GM18867 (cell line): ENCODE measurements around the gene IFT52.
"Not testable (repeated sequence)": the region's sequence is repeated elsewhere in the genome, so short reads cannot be mapped to it uniquely, and the experiment has no call there.

Experiments used
- ATAC-seq: cut with Tn5 transposase; IDR thresholded peaks from one replicate; pipeline ENCODE4 v1.9.1; 2021; ENCODE audit warnings: mild to moderate bottlenecking, moderate library complexity; ENCODE audit not compliant: unreplicated experiment

Gene IFT52

DNA sequence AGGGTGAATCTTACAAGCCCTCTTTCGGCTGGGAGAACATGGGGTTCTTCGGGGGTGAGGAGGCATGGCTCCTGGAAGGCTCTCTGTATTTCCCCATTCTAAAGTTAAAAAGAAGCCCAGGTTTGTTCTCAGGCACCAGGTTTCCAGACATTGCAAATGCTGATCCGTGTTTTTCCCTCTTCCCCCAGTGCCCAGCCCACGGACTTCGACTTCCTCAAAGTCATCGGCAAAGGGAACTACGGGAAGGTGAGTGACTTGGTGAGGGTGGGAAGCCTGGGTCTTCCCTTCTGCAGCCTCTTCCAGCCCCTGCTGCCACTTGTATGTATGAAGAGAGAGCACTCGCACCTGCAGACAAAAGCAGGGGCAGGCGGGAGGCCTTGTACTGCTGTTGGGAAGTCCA, 23.3 kb upstream of the IFT52 start:
- no peak for ATAC-seq

DNA sequence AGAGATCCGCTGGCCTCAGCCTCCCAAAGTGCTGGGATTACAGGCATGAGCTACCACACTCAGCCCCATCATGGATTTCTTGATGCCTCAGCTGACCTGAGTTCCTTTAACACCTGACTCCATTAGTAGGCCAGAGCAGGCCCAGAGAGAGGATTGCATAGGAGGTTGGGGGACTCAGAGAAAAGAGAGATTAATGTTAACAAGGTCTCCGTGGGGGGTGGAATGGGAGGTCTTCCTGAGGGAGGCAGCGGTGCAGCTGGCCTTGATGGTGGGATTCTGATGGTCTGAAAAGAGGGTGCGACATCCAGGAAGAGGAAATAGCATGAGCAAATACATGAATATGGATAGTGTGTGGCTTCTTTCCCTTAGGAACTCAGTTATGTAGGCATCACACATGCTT, 22.0 kb upstream of the IFT52 start:
- no peak for ATAC-seq

DNA sequence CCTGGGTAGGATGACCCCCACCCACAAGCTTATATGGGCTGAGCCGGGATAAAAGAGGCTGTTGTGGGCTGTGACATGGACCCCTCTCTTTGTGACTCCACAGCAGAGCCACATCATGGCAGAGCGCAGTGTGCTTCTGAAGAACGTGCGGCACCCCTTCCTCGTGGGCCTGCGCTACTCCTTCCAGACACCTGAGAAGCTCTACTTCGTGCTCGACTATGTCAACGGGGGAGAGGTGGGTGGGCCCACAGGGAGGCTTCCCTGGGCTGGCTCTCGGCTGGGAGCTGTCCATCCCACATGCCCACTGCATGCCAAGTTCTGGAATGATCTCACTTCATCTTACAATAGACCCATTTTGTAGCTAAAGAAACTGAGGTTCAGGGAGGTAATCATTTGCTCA, 21.5 kb upstream of the IFT52 start:
- no peak for ATAC-seq

DNA sequence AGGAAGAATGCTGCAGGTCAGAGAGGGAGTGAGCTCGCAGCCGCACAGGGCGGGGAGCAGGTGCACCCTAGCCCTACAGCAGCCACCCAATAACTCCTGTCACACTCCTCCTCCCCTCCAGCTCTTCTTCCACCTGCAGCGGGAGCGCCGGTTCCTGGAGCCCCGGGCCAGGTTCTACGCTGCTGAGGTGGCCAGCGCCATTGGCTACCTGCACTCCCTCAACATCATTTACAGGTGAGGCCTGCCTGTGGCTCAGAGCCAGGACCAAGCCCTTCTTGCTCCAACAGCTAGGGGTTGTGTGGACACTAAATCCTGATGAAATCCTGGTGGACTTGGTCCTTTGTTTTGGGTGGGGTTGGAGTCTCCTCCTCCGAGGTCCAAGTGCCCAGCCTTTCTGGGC, 20.2 kb upstream of the IFT52 start:
- no peak for ATAC-seq

DNA sequence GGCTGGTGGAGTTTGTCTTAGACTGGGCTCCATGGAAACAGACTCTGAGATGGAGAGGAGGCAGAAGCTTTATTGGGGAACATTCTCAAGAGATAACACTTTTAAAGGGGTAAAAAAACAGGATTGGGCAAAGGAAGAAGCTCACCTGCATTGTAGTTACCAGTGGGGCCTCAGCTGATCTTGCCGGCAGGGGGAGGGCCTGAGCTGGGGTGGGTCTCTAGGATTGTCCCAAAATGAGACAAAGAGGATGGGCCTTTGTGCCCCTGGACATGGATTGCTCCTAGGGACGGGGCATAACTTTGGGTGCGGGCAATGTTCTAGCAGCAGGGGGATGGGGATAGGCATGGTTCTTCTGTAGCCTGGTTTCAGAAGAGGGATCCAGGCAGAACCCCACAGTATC, 19.4 kb upstream of the IFT52 start:
- no peak for ATAC-seq

DNA sequence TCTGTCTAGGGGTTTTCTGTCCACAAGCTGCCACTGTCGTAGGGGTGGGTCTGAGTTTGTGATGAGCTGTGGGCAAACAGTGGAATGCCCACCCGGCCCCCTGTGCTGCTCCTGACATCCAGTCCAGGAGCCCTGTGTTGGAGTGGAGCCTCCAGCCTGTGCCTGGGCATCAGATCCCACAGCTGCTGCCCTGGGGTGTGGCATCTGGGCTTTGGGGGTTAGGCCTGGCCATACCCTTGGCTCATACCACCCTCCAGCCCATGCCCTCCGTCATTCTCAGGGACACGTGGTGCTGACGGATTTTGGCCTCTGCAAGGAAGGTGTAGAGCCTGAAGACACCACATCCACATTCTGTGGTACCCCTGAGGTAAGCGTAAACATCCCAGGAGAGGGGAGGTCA, 19.0 kb upstream of the IFT52 start:
- ATAC-seq, result no peak

DNA sequence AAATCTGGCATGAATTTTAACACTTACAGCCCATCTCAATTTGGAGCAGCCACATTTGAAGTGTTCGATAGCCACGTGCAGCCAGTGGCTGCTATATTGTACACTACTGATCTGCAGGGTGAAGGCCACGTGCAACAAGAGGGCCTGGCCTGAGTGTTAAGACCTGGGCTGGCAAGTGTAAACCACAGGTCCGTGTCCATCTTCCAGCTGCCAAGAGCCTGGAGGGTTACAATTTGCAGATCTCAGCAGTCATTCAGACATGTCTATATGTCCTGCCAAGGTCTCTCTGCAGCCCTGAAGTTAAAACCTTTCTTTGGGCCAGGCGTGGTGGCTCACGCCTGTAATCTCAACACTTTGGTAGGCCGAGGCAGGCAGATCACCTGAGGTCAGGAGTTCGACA, 17.8 kb upstream of the IFT52 start:
- ATAC-seq, result no peak

DNA sequence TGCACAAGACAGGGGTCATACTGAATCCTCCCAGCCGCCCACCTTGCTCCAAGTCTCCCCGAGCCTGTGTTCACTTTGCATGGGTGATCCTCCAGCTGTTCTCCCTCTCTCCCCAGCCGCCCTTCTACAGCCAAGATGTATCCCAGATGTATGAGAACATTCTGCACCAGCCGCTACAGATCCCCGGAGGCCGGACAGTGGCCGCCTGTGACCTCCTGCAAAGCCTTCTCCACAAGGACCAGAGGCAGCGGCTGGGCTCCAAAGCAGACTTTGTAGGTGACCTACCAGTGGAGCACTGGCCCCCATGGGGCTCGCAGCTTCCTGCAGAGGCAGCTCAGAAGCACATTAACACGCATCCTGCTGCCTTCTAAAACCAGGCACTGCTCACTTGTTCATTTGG, 14.6 kb upstream of the IFT52 start:
- no peak for ATAC-seq

DNA sequence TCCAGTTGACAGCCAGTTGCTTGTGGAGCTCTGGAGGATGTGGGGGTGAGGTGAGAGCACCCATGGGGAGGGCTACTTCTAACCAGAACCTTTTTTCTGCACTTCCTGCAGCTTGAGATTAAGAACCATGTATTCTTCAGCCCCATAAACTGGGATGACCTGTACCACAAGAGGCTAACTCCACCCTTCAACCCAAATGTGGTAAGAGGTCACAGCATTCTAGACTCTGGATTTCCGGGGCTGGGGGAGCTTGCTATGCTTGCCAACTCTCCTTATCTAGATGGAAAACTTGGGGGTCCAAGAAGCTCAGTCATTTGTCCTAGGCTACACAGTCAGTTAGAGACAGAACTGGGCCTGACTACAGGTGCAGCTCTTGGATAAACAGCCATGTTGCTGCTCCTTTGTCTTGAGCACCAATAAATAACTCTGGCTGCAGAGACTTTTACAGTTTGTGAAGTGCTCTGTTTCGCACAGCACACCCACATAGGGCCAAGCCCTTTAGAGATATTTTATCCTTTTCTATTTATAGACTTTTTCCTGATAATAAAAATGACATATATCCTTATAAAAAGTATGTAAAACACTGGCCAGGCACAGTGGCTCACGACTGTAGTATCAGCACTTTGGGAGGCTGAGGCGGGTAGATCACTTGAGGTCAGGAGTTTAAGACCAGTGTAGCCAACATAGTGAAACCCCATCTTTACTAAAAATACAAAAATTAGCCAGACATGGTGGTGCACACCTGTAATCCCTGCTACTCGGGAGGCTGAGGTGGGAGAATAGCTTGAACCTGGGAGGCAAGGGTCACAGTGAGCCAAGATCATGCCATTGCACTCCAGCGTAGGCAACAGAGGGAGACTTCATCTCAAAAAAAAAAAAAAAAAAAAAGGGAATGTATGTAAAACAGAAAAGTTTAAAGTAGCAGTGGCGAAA, 10.6 kb upstream of the IFT52 start:
- no peak for ATAC-seq

DNA sequence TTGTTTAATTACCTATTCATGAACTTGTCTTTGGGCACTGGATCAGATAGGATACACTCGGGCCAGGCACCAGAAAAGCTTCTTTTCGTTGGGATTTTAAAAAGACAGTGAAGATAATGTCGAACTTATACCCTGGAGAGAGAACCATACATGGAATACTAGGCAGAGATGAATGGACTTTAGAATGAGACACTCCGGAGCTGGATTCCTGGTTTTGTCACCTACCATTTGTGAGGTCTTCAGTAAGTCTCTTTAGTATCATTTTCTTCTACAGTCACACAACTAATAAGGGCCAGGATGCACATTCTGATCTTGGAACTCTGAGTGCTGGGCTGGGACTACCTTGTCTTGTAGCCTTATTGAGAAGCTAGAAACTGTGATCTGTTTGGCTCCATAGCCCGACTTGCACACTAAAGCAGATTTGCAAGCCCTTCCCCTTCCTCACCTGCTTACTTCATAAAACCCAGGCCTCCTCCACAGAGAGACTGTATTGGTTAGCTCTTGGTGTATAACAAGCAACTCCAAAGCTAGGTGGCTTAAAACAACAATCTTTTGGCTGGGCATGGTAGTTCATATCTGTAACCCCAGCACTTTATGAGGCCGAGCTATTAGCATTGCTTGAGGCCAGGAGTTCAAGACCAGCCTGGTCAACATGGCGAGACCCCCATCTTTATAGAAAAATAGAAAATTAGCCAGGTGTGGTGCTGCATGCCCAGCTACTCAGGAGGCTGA, 7.4 kb upstream of the IFT52 start:
- ATAC-seq, result no peak

DNA sequence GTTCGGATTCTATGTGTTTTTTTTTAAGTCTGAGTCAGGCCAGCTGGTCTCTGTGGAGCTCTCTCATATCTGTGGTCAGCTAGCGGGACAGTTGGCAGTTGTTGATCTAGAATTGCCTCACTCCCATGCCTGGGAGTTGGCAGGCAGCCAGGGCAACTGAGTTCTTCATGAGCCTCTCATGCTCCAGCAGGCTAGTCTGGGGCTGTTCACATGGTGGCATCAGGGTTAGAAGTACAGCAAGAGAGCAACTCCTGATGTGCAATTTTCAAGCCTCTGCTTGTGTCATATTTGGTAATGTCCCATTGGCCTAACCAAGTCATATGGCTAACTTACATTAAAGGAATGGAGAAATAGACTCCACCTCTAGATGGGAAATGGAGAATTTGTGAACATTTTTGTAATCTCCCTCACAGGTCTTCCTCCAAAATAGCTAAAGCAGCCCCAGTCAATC, 6.7 kb upstream of the IFT52 start:
- ATAC-seq, result no peak

DNA sequence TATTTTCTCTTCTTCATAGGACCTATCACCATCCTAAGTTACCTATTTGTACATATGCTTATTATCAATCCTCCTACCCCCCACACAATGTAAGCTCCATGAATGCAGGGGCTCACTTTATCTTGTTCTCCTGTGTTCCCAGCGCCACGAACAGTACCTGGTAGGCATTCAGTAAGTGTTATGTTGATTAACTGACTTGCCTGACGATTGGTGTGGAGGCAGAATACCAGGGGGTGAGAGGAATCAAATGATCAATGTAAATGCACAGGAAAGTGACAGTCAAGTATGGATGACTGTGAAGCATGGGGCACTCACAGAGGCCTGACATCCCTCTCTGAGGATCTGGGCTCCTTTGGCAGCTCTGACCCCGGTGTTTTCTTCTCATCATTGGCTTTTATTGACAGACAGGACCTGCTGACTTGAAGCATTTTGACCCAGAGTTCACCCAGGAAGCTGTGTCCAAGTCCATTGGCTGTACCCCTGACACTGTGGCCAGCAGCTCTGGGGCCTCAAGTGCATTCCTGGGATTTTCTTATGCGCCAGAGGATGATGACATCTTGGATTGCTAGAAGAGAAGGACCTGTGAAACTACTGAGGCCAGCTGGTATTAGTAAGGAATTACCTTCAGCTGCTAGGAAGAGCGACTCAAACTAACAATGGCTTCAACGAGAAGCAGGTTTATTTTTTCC, 6.1 kb upstream of the IFT52 start:
- no peak for ATAC-seq

DNA sequence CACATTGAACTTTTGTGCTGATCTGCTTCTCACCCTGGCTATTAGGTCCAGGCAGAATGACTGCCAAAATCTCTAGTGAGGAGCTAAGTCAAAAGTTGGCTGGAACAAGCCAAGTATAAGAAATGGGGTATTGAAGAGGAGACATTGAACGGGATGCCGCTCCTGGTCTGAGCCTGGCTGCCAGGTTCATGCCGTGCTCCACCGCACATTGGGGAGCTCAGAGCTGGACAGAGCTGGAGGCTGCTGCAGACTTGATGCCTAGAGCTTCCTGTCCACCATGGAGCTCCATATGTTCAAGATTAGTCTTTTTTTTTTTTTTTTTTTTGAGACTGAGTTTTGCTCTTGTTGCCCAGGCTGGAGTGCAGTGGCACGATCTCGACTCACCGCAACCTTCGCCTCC, 4.1 kb upstream of the IFT52 start:
- no peak for ATAC-seq

DNA sequence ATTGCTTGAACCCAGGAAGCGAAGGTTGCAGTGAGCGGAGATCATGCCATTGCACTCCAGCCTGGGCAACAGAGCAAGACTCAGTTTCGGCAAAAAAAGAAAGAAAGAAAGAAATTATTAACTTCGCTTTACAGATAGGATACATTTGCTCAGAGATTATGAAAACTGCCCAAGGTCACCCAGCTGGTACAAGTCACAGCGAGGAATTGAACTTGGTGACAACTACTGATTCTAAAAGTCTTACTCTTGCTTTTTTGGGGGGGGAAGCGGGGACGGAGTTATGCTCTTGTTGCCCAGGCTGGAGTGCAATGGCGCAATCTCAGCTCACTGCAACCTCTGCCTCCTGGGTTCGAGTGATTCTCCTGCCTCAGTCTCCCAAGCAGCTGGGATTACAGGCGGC, 2.2 kb upstream of the IFT52 start:
- ATAC-seq, result not testable (repeated sequence)

DNA sequence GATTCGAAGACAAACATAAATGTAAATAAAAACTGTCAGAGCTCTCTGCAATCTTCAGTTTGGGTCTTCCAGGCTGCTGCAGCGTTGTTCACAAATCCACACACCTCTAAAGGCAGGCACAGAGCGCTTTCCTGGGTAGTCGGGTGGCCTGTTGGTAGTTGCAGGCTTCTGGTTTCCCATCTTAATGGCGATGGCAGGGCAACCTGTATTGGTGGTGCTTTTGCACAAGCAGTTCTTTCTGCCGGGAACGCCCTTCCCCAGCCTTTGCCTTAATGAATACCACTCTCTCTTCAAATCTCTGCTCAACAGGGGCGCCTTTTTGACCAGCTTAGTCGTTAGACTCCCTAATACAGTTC, 723 bp upstream of the IFT52 start:
- ATAC-seq, result no peak

DNA sequence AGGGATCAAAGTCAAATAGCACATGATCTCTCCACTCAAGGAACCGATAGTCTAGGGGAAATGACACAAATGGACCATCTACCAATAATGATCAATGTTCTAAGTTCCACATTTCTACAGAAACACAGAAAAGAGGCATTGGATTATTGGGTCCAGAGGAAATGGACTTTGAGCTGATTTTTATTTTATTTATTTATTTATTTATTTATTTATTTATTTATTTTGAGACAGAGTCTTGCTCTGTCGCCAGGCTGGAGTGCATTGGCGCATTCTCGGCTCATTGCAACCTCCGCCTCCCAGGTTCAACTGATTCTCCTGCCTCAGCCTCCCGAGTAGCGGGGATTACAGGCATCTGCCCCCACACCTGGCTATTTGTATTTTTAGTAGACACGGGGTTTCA, 11.2 kb downstream of the IFT52 start:
- ATAC-seq, result not testable (repeated sequence)

DNA sequence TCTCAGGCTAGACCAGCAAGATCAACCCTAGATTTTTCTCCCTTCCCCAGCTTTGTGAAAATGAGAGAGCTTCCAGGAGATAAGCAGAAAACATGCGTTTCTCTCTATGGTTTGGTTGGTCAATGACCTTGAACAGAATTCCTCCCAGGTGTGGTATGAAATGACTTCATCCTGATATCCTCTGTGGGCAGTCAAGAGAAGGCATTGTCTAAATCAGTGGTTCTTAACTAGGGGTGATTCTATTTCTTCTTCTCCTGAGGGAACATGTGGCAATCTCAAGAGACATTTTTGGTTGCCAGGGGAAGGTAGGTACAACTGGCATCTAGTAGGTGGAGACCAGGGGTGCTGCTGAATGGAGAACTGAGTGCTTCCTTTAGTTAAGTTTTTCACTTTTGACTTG, 12.4 kb downstream of the IFT52 start:
- no peak for ATAC-seq

DNA sequence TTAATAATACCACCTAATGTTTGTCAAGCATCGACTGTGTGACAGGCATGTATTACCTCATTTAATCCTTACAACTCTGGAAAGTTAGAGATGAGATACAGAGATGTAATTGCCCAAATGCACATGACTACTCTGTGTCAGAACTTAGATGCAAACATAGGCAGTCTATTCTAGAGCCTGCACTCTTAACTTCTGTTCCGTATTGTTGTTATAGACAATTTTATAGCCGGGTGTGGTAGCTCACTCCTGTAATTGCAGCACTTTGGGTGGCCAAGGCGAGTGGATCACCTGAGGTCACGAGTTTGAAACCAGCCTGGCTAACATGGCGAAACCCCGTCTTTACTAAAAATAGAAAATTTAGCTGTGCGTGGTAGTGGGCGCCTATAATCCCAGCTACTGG, 15.0 kb downstream of the IFT52 start:
- ATAC-seq, result no peak

DNA sequence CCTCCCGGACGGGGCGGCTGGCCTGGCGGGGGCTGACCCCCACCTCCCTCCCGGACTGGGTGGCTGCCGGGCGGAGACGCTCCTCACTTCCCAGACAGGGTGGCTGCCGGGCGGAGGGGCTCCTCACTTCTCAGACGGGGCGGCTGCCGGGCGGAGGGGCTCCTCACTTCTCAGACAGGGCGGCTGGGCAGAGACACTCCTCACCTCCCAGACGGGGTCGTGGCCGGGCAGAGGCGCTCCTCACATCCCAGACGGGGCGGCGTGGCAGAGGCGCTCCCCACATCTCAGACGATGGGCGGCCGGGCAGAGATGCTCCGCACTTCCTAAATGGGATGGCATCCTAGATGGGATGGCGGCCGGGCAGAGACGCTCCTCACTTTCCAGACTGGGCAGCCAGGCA, 16.5 kb downstream of the IFT52 start:
- ATAC-seq, result not testable (repeated sequence)

DNA sequence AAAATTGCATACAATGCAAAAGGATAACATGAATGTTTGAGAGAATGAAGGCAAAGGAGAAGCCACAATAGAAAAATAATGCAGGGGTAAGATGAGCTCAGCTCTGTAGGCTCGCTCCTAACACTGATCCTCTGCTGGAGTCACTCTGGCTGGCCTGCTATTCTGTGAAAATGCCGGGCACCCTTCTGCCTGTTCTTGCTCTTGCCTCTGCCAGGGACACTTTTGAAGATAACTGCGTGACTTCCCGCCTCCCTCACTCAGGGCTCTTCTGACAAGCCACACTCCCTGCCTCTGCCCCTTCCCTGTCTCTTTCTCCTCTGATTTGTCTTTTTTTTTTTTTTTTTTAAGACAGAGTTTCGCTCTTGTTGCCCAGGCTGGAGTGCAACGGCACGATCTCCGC, 40.9 kb downstream of the IFT52 start:
- ATAC-seq, result no peak

DNA sequence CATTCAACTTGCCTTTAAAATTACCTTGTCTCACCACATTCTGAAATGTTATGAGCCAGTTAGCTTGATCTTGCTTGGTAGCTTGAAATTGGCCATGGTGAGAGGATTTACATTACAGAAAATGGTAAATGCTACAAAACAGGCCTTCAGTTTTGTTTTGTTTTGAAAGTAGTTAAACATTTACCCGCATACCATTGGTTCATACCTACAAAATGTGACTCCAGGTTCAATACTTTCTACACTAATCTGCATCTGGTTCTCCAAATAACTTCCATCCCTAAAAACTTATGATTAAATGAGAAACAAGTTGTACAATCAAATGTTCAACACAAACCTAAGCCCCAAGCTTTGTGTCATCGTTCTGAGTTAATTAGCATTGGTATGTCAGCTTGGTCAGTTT, 45.7 kb downstream of the IFT52 start:
- ATAC-seq, result no peak

DNA sequence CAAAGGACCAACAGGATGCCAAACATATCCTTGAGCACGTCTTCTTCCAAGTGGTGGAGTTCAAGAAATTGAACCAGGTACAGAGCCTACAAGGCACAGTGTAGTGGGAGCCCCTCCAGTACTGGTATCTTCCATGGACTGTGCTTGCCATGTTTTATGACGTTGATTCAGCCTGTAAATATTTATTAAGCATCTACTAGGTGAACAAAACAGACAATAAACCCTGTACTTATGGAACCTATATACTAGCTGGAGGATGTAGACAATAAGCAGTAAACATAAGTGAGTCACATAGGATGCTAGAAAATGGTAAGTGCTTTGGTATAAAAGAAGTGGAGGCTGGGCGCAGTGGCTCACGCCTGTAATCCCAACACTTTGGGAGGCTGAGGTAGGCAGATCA, 51.8 kb downstream of the IFT52 start:
- ATAC-seq, result no peak
